ENCODE data around the gene C1QL1.

DNA sequence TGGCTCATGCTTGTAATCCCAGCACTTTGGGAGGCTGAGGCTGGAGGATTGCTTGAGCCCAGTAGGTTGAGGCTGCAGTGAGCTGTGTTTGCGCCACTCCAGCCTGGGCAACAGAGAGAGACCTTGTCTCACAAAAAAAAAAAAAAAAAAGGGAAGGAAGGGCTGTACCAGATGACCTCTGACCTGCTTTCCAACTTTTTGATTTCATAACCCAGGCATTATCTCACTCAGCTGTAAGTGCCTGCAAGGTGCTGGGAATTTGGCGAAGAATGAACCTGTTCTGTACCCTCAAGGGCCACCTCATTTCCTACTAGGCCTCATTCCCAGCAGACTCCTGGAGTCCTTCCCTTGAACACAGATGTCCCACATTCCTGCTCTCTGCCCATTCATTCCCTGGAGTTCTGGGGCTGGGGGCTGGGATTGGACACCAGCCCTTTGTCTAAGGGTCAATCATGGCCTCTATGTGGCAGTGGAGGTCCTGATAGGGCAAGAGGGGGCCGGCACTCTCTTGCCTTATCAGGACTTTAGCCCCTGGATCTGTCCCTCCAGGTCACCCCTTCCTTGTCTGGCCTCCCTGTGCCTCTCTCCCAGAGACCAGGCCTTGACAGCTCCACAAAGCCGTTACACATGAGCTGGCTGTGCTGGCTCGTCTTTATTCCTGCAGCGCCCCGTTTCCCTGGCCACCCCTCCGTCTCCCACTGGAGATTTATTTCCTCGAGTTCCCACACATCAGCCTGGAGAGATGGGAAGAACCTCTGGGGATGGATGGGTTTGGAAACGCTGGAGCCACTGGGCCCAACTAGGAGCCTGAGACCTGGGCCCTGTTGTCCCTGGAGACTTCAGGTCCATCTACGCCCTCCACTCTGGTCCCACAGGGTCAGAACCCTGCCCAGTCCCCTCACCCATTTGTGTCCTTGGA, 52.0 kb downstream of the C1QL1 start:
- TF ChIP-seq FOXK2 (IDR thresholded peaks at IDR 0.05) (no peak), PKNOX1 (IDR thresholded peaks at IDR 0.05) (no peak), FOXM1 (IDR thresholded peaks at IDR 0.05; ENCODE audit: borderline replicate concordance) (no peak), ZNF384 (IDR thresholded peaks at IDR 0.05) (no peak), BHLHE40 (IDR thresholded peaks at IDR 0.05; ENCODE audit: borderline replicate concordance) (no peak), LEF1 (IDR thresholded peaks at IDR 0.05; ENCODE audit: borderline replicate concordance) (no peak), NFRKB (IDR thresholded peaks at IDR 0.05) (no peak)

Measured in HEK293T (cell line).